Transverse colon (tissue), 4 donors: Measurements from ENCODE around the gene SMPDL3B. TPM values are rescaled to one million over a fixed set of nuclear protein-coding genes. Genes with fewer than 3 reads are reported as not detected.

ENCODE experiments used
- DNase-seq: peaks from one replicate; pipeline ENCODE4 v3.0.0-alpha.2; 2019
- H3K27ac ChIP-seq, 4 donors: fragments of 200-600 bp; sonication (generic); 2 replicates each; pipeline ENCODE4 v1.5.1; 2016 to 2018; ENCODE audit warnings: inconsistent platforms in 4 of 4
- H3K27me3 ChIP-seq: fragments of 200-600 bp; sonication (generic); 2 replicates; pipeline ENCODE4 v1.5.1; 2017; ENCODE audit warnings: inconsistent platforms
- H3K36me3 ChIP-seq, 4 donors: fragments of 200-600 bp; sonication (generic); 2 replicates each; pipeline ENCODE4 v1.5.1; 2017 to 2019; ENCODE audit warnings: inconsistent platforms in 4 of 4
- H3K4me1 ChIP-seq, 4 donors: fragments of 200-600 bp; sonication (generic); 2 replicates each; pipeline ENCODE4 v1.5.1; 2017 to 2020; ENCODE audit warnings: inconsistent platforms in 4 of 4
- H3K4me3 ChIP-seq, 4 donors: fragments of 200-600 bp; sonication (generic); 1 replicate in 1 of 4; 2 replicates in 3 of 4; pipeline versions ENCODE4 v1.5.1 to v1.6.1; 2017 to 2019; ENCODE audit warnings: inconsistent platforms in 4 of 4
- H3K9me3 ChIP-seq, 2 donors: fragments of 200-600 bp; sonication (generic); 2 replicates each; pipeline ENCODE4 v1.5.1; 2017 to 2019; ENCODE audit warnings: inconsistent platforms in 2 of 2
- EP300 ChIP-seq: sonication (generic); formaldehyde crosslinking; IDR thresholded peaks from one replicate; pipeline ENCODE4 v1.6.1; 2017; ENCODE audit warnings: antibody characterized with exemption, low read depth
- POLR2A ChIP-seq: fragments of 450-650 bp; IDR thresholded peaks from one replicate; pipeline ENCODE4 v1.6.1; 2016; ENCODE audit warnings: antibody characterized with exemption, mild to moderate bottlenecking, moderate library complexity
- POLR2AphosphoS5 ChIP-seq, 3 donors: sonication (generic); formaldehyde crosslinking; IDR thresholded peaks; one replicate each; pipeline ENCODE4 v1.6.1; 2016; ENCODE audit warnings: antibody characterized with exemption in 3 of 3
- WGBS, 2 donors: methylation state at CpG; one replicate each; pipeline ENCODE4 v1.1.5; 2018; ENCODE audit warnings: low coverage in 1 of 2; 5-methylcytosine and 5-hydroxymethylcytosine counted together
- in situ Hi-C, 4 donors: fragments of 200-750 bp; cut with MboI; loops; one replicate each; pipeline versions ENCODE4 v1.15.0 to v1.15.1; 2017; ENCODE audit warnings: low sequenced_read_pairs in 3 of 4, low pct_ligation_motif_present in 1 of 4, low pct_unique_long_range_greater_than_20kb in 1 of 4
- intact Hi-C: fragments of 100-400 bp; cut with DNase I; formaldehyde crosslinking; loops from one replicate; pipeline ENCODE4 v1.15.1; 2023; ENCODE audit warnings: low total_unique reads
- total RNA-seq, 4 donors: library from RNA; depleted of rRNA; stranded (reverse); fragments of >200 nt; gene quantifications; one replicate each; pipeline ENCODE4 v1.1.0, GENCODE V29; 2016
- TF ChIP-seq, protein P1 (sequence below), 5 experiments: fragments of 200-600 bp in 3 of 5; fragments of 450-650 bp in 2 of 5; sonication (generic) in 3 of 5; IDR thresholded peaks; 1 replicate in 2 of 5; 2 replicates in 3 of 5; pipeline ENCODE4 v1.5.1; 2016 to 2017; ENCODE audit warnings: antibody characterized with exemption in 5 of 5, inconsistent platforms in 3 of 5, mild to moderate bottlenecking in 2 of 5, moderate library complexity in 1 of 5

SMPDL3B gene
- total RNA-seq, 4 donors from 2014 or later, result 14.1 to 64.3 (median 57.4) TPM

DNA sequence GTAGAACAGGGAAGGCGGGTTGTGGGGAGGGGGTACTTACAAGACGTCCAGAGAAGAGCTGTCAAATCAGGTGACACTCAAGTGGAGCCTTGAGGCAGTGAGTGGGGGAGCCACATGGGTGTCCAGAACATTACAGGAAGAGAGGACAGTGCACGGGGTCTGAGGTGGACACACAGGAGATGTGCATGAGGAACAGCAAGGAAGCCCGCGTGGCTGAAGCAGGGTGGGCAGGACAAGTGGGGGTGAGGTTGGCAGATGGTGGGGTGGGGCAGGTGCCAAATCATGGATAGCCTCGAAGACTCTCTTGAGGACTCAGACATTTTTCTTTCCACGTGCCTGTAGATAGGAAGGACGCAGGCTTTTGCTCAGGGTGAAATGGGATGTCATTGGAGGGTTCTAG is 921 bp downstream of the SMPDL3B start:
- Histone ChIP-seq H3K4me3 (peak overlapping the region in 3 of 4 donors; percentile 27 to 51 (median 30)), H3K9me3 (no peaks in the 10 kb centered on the region), H3K4me1 (peaks cover 0 to 18% (median 2%) of the 10 kb centered on the region in 4 donors), H3K27me3 (peaks cover 12% of the 10 kb centered on the region), H3K36me3 (no peaks in the 10 kb centered on the region), H3K27ac (peak overlapping the region in 3 of 4 donors; percentile 56 to 78 (median 65))
- in situ Hi-C loops (no loop called here), intact Hi-C loops (no loop called here)
- 20 to 45% methylated on average over 8 of the region's 8 CpGs for WGBS, 2 donors
- DNase-seq, result no peak
- TF ChIP-seq POLR2AphosphoS5 (IDR thresholded peaks at IDR 0.05), result no peak
- TF ChIP-seq EP300, result no peak
- no peak for TF ChIP-seq POLR2A
- TF ChIP-seq, protein P1, sequence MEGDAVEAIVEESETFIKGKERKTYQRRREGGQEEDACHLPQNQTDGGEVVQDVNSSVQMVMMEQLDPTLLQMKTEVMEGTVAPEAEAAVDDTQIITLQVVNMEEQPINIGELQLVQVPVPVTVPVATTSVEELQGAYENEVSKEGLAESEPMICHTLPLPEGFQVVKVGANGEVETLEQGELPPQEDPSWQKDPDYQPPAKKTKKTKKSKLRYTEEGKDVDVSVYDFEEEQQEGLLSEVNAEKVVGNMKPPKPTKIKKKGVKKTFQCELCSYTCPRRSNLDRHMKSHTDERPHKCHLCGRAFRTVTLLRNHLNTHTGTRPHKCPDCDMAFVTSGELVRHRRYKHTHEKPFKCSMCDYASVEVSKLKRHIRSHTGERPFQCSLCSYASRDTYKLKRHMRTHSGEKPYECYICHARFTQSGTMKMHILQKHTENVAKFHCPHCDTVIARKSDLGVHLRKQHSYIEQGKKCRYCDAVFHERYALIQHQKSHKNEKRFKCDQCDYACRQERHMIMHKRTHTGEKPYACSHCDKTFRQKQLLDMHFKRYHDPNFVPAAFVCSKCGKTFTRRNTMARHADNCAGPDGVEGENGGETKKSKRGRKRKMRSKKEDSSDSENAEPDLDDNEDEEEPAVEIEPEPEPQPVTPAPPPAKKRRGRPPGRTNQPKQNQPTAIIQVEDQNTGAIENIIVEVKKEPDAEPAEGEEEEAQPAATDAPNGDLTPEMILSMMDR (IDR thresholded peaks at IDR 0.05), result no peak

DNA sequence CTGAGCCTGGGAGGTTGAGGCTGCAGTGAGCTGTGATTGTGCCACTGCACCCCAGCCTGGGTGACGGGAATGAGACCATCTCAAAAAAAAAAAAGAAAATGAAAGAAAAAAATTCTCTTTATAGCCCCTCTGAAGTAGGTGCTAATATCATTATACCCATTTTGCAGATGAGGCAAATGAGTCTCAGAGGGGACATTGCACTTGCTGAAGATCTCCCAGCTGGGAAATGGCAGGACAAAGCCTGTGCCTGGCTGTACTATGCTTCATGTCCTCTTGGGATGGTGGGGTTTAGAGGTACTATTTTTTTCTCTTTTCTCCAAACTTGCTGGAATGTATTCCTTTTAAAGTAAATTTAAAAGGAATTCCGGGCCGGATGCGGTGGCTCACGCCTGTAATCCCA is 1.6 kb downstream of the SMPDL3B start:
- Histone ChIP-seq H3K9me3 (no peaks in the 10 kb centered on the region), H3K27ac (no peak overlapping the region), H3K4me1 (peaks cover 0 to 18% (median 2%) of the 10 kb centered on the region in 4 donors), H3K36me3 (no peaks in the 10 kb centered on the region), H3K27me3 (peaks cover 12% of the 10 kb centered on the region), H3K4me3 (no peak overlapping the region)
- in situ Hi-C loops (no loop called here), intact Hi-C loops (no loop called here)
- TF ChIP-seq POLR2AphosphoS5 (IDR thresholded peaks at IDR 0.05) (no peak), EP300 (no peak), POLR2A (no peak)
- TF ChIP-seq, protein P1 (IDR thresholded peaks at IDR 0.05), result no peak
- 91 to 95% methylated on average over 1 to 5 of the region's 5 CpGs for WGBS, 2 donors
- no peak for DNase-seq

DNA sequence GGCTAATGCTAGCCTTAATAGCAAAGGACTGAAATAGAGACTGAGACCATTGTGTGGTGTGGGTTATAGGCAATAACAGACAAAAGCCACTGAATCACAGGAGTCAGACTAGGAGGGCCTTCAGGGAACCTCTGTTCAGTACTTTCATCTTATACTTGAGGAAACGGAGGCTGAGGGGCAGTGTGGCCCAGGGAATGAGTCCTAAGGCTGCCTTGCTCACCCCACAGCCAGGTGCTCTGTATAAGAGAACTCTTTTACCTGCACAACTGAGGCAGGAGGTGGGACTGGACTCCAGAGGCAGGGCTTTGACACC is 2.7 kb downstream of the SMPDL3B start:
- H3K27me3 ChIP-seq, result peaks cover 12% of the 10 kb centered on the region
- no peak overlapping the region for H3K27ac ChIP-seq
- intact Hi-C loops, result no loop called here
- WGBS, 2 donors, result 73% methylated on average over 1 of the region's 1 CpG; no CpG with 5 or more reads in 1 of the 2 donors
- H3K9me3 ChIP-seq, result no peaks in the 10 kb centered on the region
- TF ChIP-seq EP300, result no peak
- TF ChIP-seq POLR2A, result no peak
- TF ChIP-seq, protein P1 (IDR thresholded peaks at IDR 0.05), result no peak
- no peak for TF ChIP-seq POLR2AphosphoS5 (IDR thresholded peaks at IDR 0.05)
- H3K4me3 ChIP-seq, result no peak overlapping the region
- in situ Hi-C loops, result no loop called here
- H3K4me1 ChIP-seq, result peaks cover 0 to 18% (median 2%) of the 10 kb centered on the region in 4 donors
- H3K36me3 ChIP-seq, result no peaks in the 10 kb centered on the region
- no peak for DNase-seq

DNA sequence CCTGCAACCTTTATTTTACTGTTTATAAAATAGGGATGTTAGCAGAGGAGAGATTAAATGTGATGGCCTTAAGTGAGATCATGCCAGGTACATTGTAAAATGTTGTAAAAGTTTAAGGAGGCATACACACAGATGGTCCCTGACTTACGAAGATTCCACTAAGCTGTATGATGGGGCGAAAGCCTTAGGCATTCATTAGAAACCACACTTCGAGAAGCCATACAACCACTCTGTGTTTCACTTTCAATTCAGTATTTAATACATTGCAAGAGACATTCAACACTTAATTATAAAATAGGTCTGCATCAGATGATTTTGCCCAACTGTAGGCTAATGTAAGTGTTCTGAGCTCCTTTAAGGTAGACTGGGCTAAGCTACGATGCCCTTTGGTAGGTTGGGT is 3.7 kb downstream of the SMPDL3B start:
- no peak overlapping the region for H3K4me3 ChIP-seq
- no peaks in the 10 kb centered on the region for H3K9me3 ChIP-seq
- in situ Hi-C loops (no loop called here), intact Hi-C loops (no loop called here)
- peaks cover 0 to 18% (median 2%) of the 10 kb centered on the region in 4 donors for H3K4me1 ChIP-seq
- TF ChIP-seq POLR2A (no peak), EP300 (no peak), POLR2AphosphoS5 (IDR thresholded peaks at IDR 0.05) (no peak)
- TF ChIP-seq, protein P1 (IDR thresholded peaks at IDR 0.05), result no peak
- no peaks in the 10 kb centered on the region for H3K36me3 ChIP-seq
- DNase-seq, result no peak
- H3K27me3 ChIP-seq, result peaks cover 12% of the 10 kb centered on the region
- H3K27ac ChIP-seq, result no peak overlapping the region
- WGBS, 2 donors, result 83 to 93% methylated on average over 3 to 4 of the region's 4 CpGs
